ENCODE results near the gene DDX42. TPM values are rescaled to one million over a fixed set of nuclear protein-coding genes. Genes with fewer than 3 reads are reported as not detected.

DDX42 gene
- total and polyA plus RNA-seq, 9 of the 15 experiments (the other 6 are each of a cell fraction or from before 2014, with no cell fraction given) = 16.5 to 149 (median 87.6) TPM

- intact Hi-C loops (cut with micrococcal nuclease) (no loop called here), in situ Hi-C loops (cut with MboI) (no loop called here)
- peak in 1 of 4 experiments; percentile 42 for DNase-seq (ENCODE audit: extremely low read depth in 1 of 4, low spot score in 3 of 4)
- ChIA-PET POLR2A (interaction anchor here (0.6 to 1.4 kb wide), 2 partner anchors 19 to 545 kb away, joined by 3 to 5 read pairs; no protein-coding TSS in a partner anchor), CTCF (ENCODE audit: low intra/inter-chr PET ratio) (no interaction called here)
- H3K9ac ChIP-seq (ENCODE audit: insufficient read depth in 1 of 2, low read depth in 2 of 2, low read length in 2 of 2) = peak overlapping the region; percentile 45 to 81; a peak in 2 of 4 replicates
- ATAC-seq = no peak
- peaks cover 2% of the 10 kb centered on the region; the same call in 1 of the 2 replicates for H3K9me3 ChIP-seq (replicated peaks; ENCODE audit: control insufficient read depth, insufficient read depth, low read depth, low read length)
- no peak for FAIRE-seq
- no peaks in the 10 kb centered on the region for H3K27me3 ChIP-seq (ENCODE audit: control insufficient read depth in 2 of 2, insufficient read depth in 2 of 2, low read length in 2 of 2)
- H2AFZ ChIP-seq (ENCODE audit: low read depth, low read length) = peak overlapping the region; percentile 47
- 34% methylated on average over 8 of the region's 9 CpGs for WGBS (ENCODE audit: insufficient coverage, low coverage, missing lambda C conversion rate)
- H3K9me1 ChIP-seq (ENCODE audit: control insufficient read depth, insufficient read depth, low read length) = no peaks in the 10 kb centered on the region
- H3K4me2 ChIP-seq (ENCODE audit: insufficient read depth, low read length) = peak overlapping the region; percentile 83
- peak overlapping the region; percentile 40 for H3K4me3 ChIP-seq
- BruUV-seq (replicated peaks) = no TSS peak
- no peaks in the 10 kb centered on the region for H4K20me1 ChIP-seq (replicated peaks; ENCODE audit: control insufficient read depth, insufficient read depth, low read length)
- H3K79me2 ChIP-seq (ENCODE audit: control insufficient read depth, insufficient read depth, low read length) = peaks cover 30% of the 10 kb centered on the region
- peaks cover 13% of the 10 kb centered on the region; the same call in 1 of the 3 replicates for H3K36me3 ChIP-seq (ENCODE audit: control insufficient read depth, insufficient read depth, low read length)
- H3K27ac ChIP-seq (ENCODE audit: extremely low read depth, low read depth, low read length) = peak overlapping the region; percentile 57; the same call in 2 of the 3 replicates
- TF ChIP-seq ZNF263 (CRISPR knock-in tag; IDR thresholded peaks at IDR 0.05; ENCODE audit: borderline replicate concordance) = peak; percentile 93
- TF ChIP-seq TEAD1 (CRISPR knock-in tag; IDR thresholded peaks at IDR 0.05) = 0 out of 4 replicates have a peak, but pooled peaks of 1 of the 2 experiments have one; percentile 40
- TF ChIP-seq ZNF655 (CRISPR knock-in tag; IDR thresholded peaks at IDR 0.05) = no peak
- TF ChIP-seq SPI1 (IDR thresholded peaks at IDR 0.05; ENCODE audit: borderline replicate concordance, low read depth, low read length) = no peak
- TF ChIP-seq ZNF766 (CRISPR knock-in tag; conservative IDR thresholded peaks at IDR 0.05) = peak; percentile 80
- peak in 1 of 2 experiments; percentile 30 for TF ChIP-seq E2F6 (IDR thresholded peaks at IDR 0.05; ENCODE audit: borderline replicate concordance in 1 of 2, extremely low read depth in 1 of 2, insufficient read depth in 1 of 2, insufficient read length in 1 of 2, low read depth in 1 of 2, low read length in 1 of 2, poor library complexity in 1 of 2, severe bottlenecking in 1 of 2)
- TF ChIP-seq MNT (conservative IDR thresholded peaks at IDR 0.05) = 0 out of 4 replicates have a peak, but pooled peaks of 1 of the 2 experiments have one; percentile 2
- TF ChIP-seq ZNF512 (tag; IDR thresholded peaks at IDR 0.05) = 0 out of 2 replicates have a peak, but pooled peaks have one; percentile 24
- H3K4me1 ChIP-seq (replicated peaks in 1 of 2; ENCODE audit: control insufficient read depth in 2 of 2, insufficient read depth in 2 of 2, low read length in 2 of 2) = peaks cover 18 to 26% of the 10 kb centered on the region in 2 experiments; a peak in 4 of 5 replicates
These were observed 76.4 kb downstream of the DDX42 start for GRCh38 chr17:63850401-63850800.
